KOPT-K1 (cell line): ENCODE results near the gene ESR2.
"Not testable (repeated sequence)": the region's sequence is repeated elsewhere in the genome, so short reads cannot be mapped to it uniquely, and the experiment has no call there.

Source experiments
- H3K27ac ChIP-seq: fragments of 200-600 bp; sonication (generic); 2 replicates; pipeline ENCODE4 v1.5.1; 2016; ENCODE audit warnings: antibody characterized with exemption, mild to moderate bottlenecking, low read depth, low read length; ENCODE audit not compliant: poor library complexity, severe bottlenecking
- H3K36me3 ChIP-seq: fragments of 200-600 bp; sonication (generic); 2 replicates; pipeline ENCODE4 v1.5.1; 2017; ENCODE audit warnings: antibody characterized with exemption, mild to moderate bottlenecking, low read length, moderate library complexity; ENCODE audit not compliant: insufficient read depth
- H3K9me3 ChIP-seq: fragments of 200-600 bp; sonication (generic); 2 replicates; pipeline ENCODE4 v1.5.1; 2017; ENCODE audit warnings: antibody characterized with exemption, low read length, mild to moderate bottlenecking; ENCODE audit not compliant: insufficient read depth, poor library complexity, severe bottlenecking

Gene ESR2

GRCh38 chr14:64184103-64184729 is 110.0 kb downstream of the ESR2 start:
- H3K9me3 ChIP-seq: peaks cover 6% of the 10 kb centered on the region
- peaks cover 56% of the 10 kb centered on the region for H3K36me3 ChIP-seq
- no peak overlapping the region for H3K27ac ChIP-seq

GRCh38 chr14:64182908-64183307 is 111.3 kb downstream of the ESR2 start:
- peaks cover 58% of the 10 kb centered on the region for H3K36me3 ChIP-seq
- H3K9me3 ChIP-seq: not testable (repeated sequence)

GRCh38 chr14:64178814-64179213 is 115.4 kb downstream of the ESR2 start:
- Histone ChIP-seq H3K27ac (no peak overlapping the region), H3K36me3 (peaks cover 45% of the 10 kb centered on the region), H3K9me3 (no peaks in the 10 kb centered on the region)

More at GRCh38 chr14:64182908-64183307, 111.3 kb downstream of the ESR2 start:
- H3K27ac ChIP-seq: not testable (repeated sequence)

GRCh38 chr14:64176330-64176729 is 117.8 kb downstream of the ESR2 start:
- H3K27ac ChIP-seq: no peak overlapping the region
- H3K9me3 ChIP-seq: no peaks in the 10 kb centered on the region
- H3K36me3 ChIP-seq: peaks cover 64% of the 10 kb centered on the region

GRCh38 chr14:64174922-64175782 is 119.0 kb downstream of the ESR2 start:
- H3K27ac ChIP-seq: no peak overlapping the region
- no peaks in the 10 kb centered on the region for H3K9me3 ChIP-seq
- H3K36me3 ChIP-seq: peaks cover 59% of the 10 kb centered on the region

- H3K36me3 ChIP-seq: peaks cover 74% of the 10 kb centered on the region
- no peak overlapping the region for H3K27ac ChIP-seq
- no peaks in the 10 kb centered on the region for H3K9me3 ChIP-seq
Measured at GRCh38 chr14:64170181-64170580, 124.0 kb downstream of the ESR2 start.

GRCh38 chr14:64159588-64159987 is 134.6 kb downstream of the ESR2 start:
- no peak overlapping the region for H3K27ac ChIP-seq
- H3K36me3 ChIP-seq: peaks cover 82% of the 10 kb centered on the region
- no peaks in the 10 kb centered on the region for H3K9me3 ChIP-seq

GRCh38 chr14:64158608-64159007 is 135.6 kb downstream of the ESR2 start:
- no peaks in the 10 kb centered on the region for H3K9me3 ChIP-seq
- peaks cover 85% of the 10 kb centered on the region for H3K36me3 ChIP-seq
- no peak overlapping the region for H3K27ac ChIP-seq

GRCh38 chr14:64149921-64150320 is 144.2 kb downstream of the ESR2 start:
- H3K27ac ChIP-seq: no peak overlapping the region
- H3K36me3 ChIP-seq: peaks cover 61% of the 10 kb centered on the region
- H3K9me3 ChIP-seq: no peaks in the 10 kb centered on the region

GRCh38 chr14:64147126-64147790 is 146.9 kb downstream of the ESR2 start:
- H3K9me3 ChIP-seq: no peaks in the 10 kb centered on the region
- H3K27ac ChIP-seq: no peak overlapping the region
- H3K36me3 ChIP-seq: peaks cover 62% of the 10 kb centered on the region

- Histone ChIP-seq H3K9me3 (no peaks in the 10 kb centered on the region), H3K36me3 (peaks cover 87% of the 10 kb centered on the region)
Measured at GRCh38 chr14:64137657-64138290, 156.4 kb downstream of the ESR2 start.

GRCh38 chr14:64126548-64126947 is 167.6 kb downstream of the ESR2 start:
- Histone ChIP-seq H3K9me3 (no peaks in the 10 kb centered on the region), H3K36me3 (peaks cover 96% of the 10 kb centered on the region), H3K27ac (no peak overlapping the region)

More at GRCh38 chr14:64137657-64138290, 156.4 kb downstream of the ESR2 start:
- no peak overlapping the region for H3K27ac ChIP-seq

GRCh38 chr14:64125270-64125669 is 168.9 kb downstream of the ESR2 start:
- Histone ChIP-seq H3K27ac (no peak overlapping the region), H3K9me3 (no peaks in the 10 kb centered on the region), H3K36me3 (peaks cover 96% of the 10 kb centered on the region)

- peaks cover 87% of the 10 kb centered on the region for H3K36me3 ChIP-seq
Measured at GRCh38 chr14:64123241-64123822, 170.8 kb downstream of the ESR2 start.

More at GRCh38 chr14:64123241-64123822, 170.8 kb downstream of the ESR2 start:
- no peak overlapping the region for H3K27ac ChIP-seq
- H3K9me3 ChIP-seq: no peaks in the 10 kb centered on the region
